Endothelial cell (in vitro differentiated cells): ENCODE results near the gene NACC1. TPM values are rescaled to one million over a fixed set of nuclear protein-coding genes. Genes with fewer than 3 reads are reported as not detected.

ENCODE experiments used
- DNase-seq: peaks from one replicate; pipeline ENCODE4 v3.0.0; 2021; ENCODE audit warnings: low spot score
- H3K27ac Mint-ChIP-seq: one replicate; pipeline ENCODE4 v1.8.0; 2021; ENCODE audit warnings: mixed read lengths, inconsistent platforms; ENCODE audit not compliant: unreplicated experiment
- H3K27me3 Mint-ChIP-seq: one replicate; pipeline ENCODE4 v1.8.0; 2021; ENCODE audit warnings: mild to moderate bottlenecking, moderate library complexity, mixed read lengths, inconsistent platforms; ENCODE audit not compliant: unreplicated experiment
- H3K36me3 Mint-ChIP-seq: one replicate; pipeline ENCODE4 v1.8.0; 2021; ENCODE audit warnings: mild to moderate bottlenecking, low read depth, mixed read lengths, inconsistent platforms; ENCODE audit not compliant: unreplicated experiment
- H3K4me1 Mint-ChIP-seq: one replicate; pipeline ENCODE4 v1.8.0; 2021; ENCODE audit warnings: mild to moderate bottlenecking, mixed read lengths, inconsistent platforms; ENCODE audit not compliant: unreplicated experiment
- H3K4me3 Mint-ChIP-seq: one replicate; pipeline ENCODE4 v1.8.0; 2021; ENCODE audit warnings: mild to moderate bottlenecking, mixed read lengths, inconsistent platforms; ENCODE audit not compliant: unreplicated experiment
- H3K9me3 Mint-ChIP-seq: one replicate; pipeline ENCODE4 v1.8.0; 2021; ENCODE audit warnings: mixed read lengths, inconsistent platforms; ENCODE audit not compliant: unreplicated experiment
- CTCF ChIP-seq: fragments of 200-600 bp; sonication (generic); IDR thresholded peaks from one replicate; pipeline ENCODE4 v1.5.0; 2021; ENCODE audit warnings: antibody characterized with exemption; ENCODE audit not compliant: unreplicated experiment
- total RNA-seq: library from RNA; stranded (reverse); fragmentation: NEBNext Ultra II Directional; extraction: Animal tissue kit (Norgen Biotek cat#: 25700); gene quantifications from one replicate; pipeline ENCODE4 v1.2.1, GENCODE V29; 2021; ENCODE audit not compliant: unreplicated experiment

The NACC1 gene
- total RNA-seq, 1 donor from 2014 or later = 112 TPM

GRCh38 chr19:13109361-13110098 lies 8.5 kb upstream of the NACC1 start:
- no peak for TF ChIP-seq CTCF
- no peak for DNase-seq
- Mint-ChIP-seq H3K36me3 (no peaks in the 10 kb centered on the region), H3K27me3 (peaks cover 5% of the 10 kb centered on the region), H3K4me3 (no peak overlapping the region), H3K27ac (no peak overlapping the region), H3K9me3 (no peaks in the 10 kb centered on the region), H3K4me1 (peaks cover 2% of the 10 kb centered on the region)

- Mint-ChIP-seq H3K4me3 (no peak overlapping the region), H3K27ac (no peak overlapping the region), H3K4me1 (no peaks in the 10 kb centered on the region), H3K27me3 (peaks cover 5% of the 10 kb centered on the region), H3K9me3 (no peaks in the 10 kb centered on the region), H3K36me3 (no peaks in the 10 kb centered on the region)
- DNase-seq = no peak
- TF ChIP-seq CTCF = no peak
Observed at GRCh38 chr19:13110099-13110610, 7.9 kb upstream of the NACC1 start.

GRCh38 chr19:13112555-13112954 lies 5.5 kb upstream of the NACC1 start:
- H3K4me1 Mint-ChIP-seq = peaks cover 16% of the 10 kb centered on the region
- peaks cover 6% of the 10 kb centered on the region for H3K27me3 Mint-ChIP-seq
- H3K4me3 Mint-ChIP-seq = no peak overlapping the region
- no peak for DNase-seq
- no peaks in the 10 kb centered on the region for H3K9me3 Mint-ChIP-seq
- peaks cover 7% of the 10 kb centered on the region for H3K36me3 Mint-ChIP-seq
- no peak for TF ChIP-seq CTCF
- no peak overlapping the region for H3K27ac Mint-ChIP-seq

GRCh38 chr19:13115936-13116281 lies 2.2 kb upstream of the NACC1 start:
- Mint-ChIP-seq H3K27ac (peak overlapping the region; percentile 70), H3K4me1 (peaks cover 29% of the 10 kb centered on the region), H3K36me3 (peaks cover 9% of the 10 kb centered on the region), H3K9me3 (no peaks in the 10 kb centered on the region), H3K4me3 (peak overlapping the region; percentile 98), H3K27me3 (peaks cover 12% of the 10 kb centered on the region)
- no peak for DNase-seq
- TF ChIP-seq CTCF = no peak
